ENCODE data around the gene COX7A2. TPM values are rescaled to one million over a fixed set of nuclear protein-coding genes. Genes with fewer than 3 reads are reported as not detected.

The COX7A2 gene
- total RNA-seq, 4 donors from 2014 or later = 166 to 413 (median 222) TPM

- DNase-seq = no peak
- intact Hi-C loops (cut with DNase I; ENCODE audit: low total_unique reads) = loop anchor here (5.0 kb wide), 1 partner anchor 317 kb away; the partner anchor contains the start of gene SENP6
- H3K27me3 ChIP-seq = no peaks in the 10 kb centered on the region
- H3K27ac ChIP-seq = peak overlapping the region; percentile 80 to 94 (median 91)
- peak overlapping the region; percentile 75 to 90 (median 76) for H3K4me3 ChIP-seq
- no peaks in the 10 kb centered on the region for H3K36me3 ChIP-seq
- in situ Hi-C loops (cut with MboI; ENCODE audit: low sequenced_read_pairs in 4 of 4) = no loop called here
- ATAC-seq = no peak
- H3K4me1 ChIP-seq = peaks cover 37% of the 10 kb centered on the region in 2 donors
- no peak for TF ChIP-seq POLR2A (IDR thresholded peaks at IDR 0.05)
- no peak for TF ChIP-seq CTCF (IDR thresholded peaks at IDR 0.05 in 4 of 5, conservative IDR thresholded peaks at IDR 0.05 in 1 of 5)
- no peaks in the 10 kb centered on the region for H3K9me3 ChIP-seq
Observed at GRCh38 chr6:75285283-75285639, 41.7 kb upstream of the COX7A2 start.

- Histone ChIP-seq H3K4me1 (peaks cover 40 to 42% of the 10 kb centered on the region in 2 donors), H3K27me3 (no peaks in the 10 kb centered on the region), H3K4me3 (peak within 1 kb of the TSS; percentile 75 to 90 (median 76)), H3K9me3 (no peaks in the 10 kb centered on the region), H3K36me3 (no peaks in the 10 kb centered on the region), H3K27ac (peak within 1 kb of the TSS; percentile 80 to 94 (median 91))
- peak; percentile 98 to 99 for ATAC-seq
- in situ Hi-C loops (cut with MboI; ENCODE audit: low sequenced_read_pairs in 4 of 4) (no loop called here), intact Hi-C loops (cut with DNase I; ENCODE audit: low total_unique reads) (loop anchor here (1.0 to 5.0 kb wide), 3 partner anchors 42 to 318 kb away; partner anchors contain the start of genes COX7A2, FILIP1 and SENP6)
- DNase-seq = peak; percentile 99
- TF ChIP-seq POLR2A (IDR thresholded peaks at IDR 0.05) (peak; percentile 83 to 87), CTCF (IDR thresholded peaks at IDR 0.05 in 4 of 5, conservative IDR thresholded peaks at IDR 0.05 in 1 of 5) (peak in 1 of 5 experiments; percentile 14)
Observed at GRCh38 chr6:75284632-75285282, 41.2 kb upstream of the COX7A2 start, which contains the start of gene TMEM30A. TSS of gene TMEM30A (minus strand) at chr6:75284792. CDS start at chr6:75284638, 154 bp downstream.

- peaks cover 47 to 49% of the 10 kb centered on the region in 2 donors for H3K4me1 ChIP-seq
- TF ChIP-seq CTCF (IDR thresholded peaks at IDR 0.05 in 4 of 5, conservative IDR thresholded peaks at IDR 0.05 in 1 of 5) (no peak), POLR2A (IDR thresholded peaks at IDR 0.05) (no peak)
Observed at GRCh38 chr6:75283907-75284631, 40.5 kb upstream of the COX7A2 start.

GRCh38 chr6:75282706-75283105 lies 39.1 kb upstream of the COX7A2 start:
- peak overlapping the region in 1 of 4 donors; percentile 80 for H3K27ac ChIP-seq
- DNase-seq (no peak), ATAC-seq (no peak)
- no peaks in the 10 kb centered on the region for H3K9me3 ChIP-seq
- TF ChIP-seq CTCF (IDR thresholded peaks at IDR 0.05 in 4 of 5, conservative IDR thresholded peaks at IDR 0.05 in 1 of 5) (no peak), POLR2A (IDR thresholded peaks at IDR 0.05) (no peak)
- H3K4me1 ChIP-seq = peaks cover 59 to 62% of the 10 kb centered on the region in 2 donors
- peak overlapping the region in 3 of 4 donors; percentile 76 to 90 (median 77) for H3K4me3 ChIP-seq
- H3K36me3 ChIP-seq = no peaks in the 10 kb centered on the region
- in situ Hi-C loops (cut with MboI; ENCODE audit: low sequenced_read_pairs in 4 of 4) (no loop called here), intact Hi-C loops (cut with DNase I; ENCODE audit: low total_unique reads) (loop anchor here (5.0 kb wide), 1 partner anchor 40 kb away; the partner anchor contains the start of gene COX7A2)
- H3K27me3 ChIP-seq = no peaks in the 10 kb centered on the region

More at GRCh38 chr6:75283907-75284631, 40.5 kb upstream of the COX7A2 start:
- in situ Hi-C loops (cut with MboI; ENCODE audit: low sequenced_read_pairs in 4 of 4) = no loop called here
- H3K9me3 ChIP-seq = no peaks in the 10 kb centered on the region
- peak overlapping the region; percentile 80 to 94 (median 91) for H3K27ac ChIP-seq
- intact Hi-C loops (cut with DNase I; ENCODE audit: low total_unique reads) = loop anchor here (1.0 to 5.0 kb wide), 2 partner anchors 42 to 209 kb away; partner anchors contain the start of genes COX7A2 and FILIP1
- DNase-seq = peak in 1 of 2 donors; percentile 5
- H3K36me3 ChIP-seq = no peaks in the 10 kb centered on the region
- H3K27me3 ChIP-seq = no peaks in the 10 kb centered on the region
- peak overlapping the region; percentile 75 to 90 (median 76) for H3K4me3 ChIP-seq
- ATAC-seq = peak; percentile 27 to 38

Data from gastrocnemius medialis (tissue), 4 donors.